ENCODE results near the gene PLEKHH3.
A peak's percentile ranks its signal among the peaks of the same experiment; 100 is the strongest.

PLEKHH3 gene

DNA sequence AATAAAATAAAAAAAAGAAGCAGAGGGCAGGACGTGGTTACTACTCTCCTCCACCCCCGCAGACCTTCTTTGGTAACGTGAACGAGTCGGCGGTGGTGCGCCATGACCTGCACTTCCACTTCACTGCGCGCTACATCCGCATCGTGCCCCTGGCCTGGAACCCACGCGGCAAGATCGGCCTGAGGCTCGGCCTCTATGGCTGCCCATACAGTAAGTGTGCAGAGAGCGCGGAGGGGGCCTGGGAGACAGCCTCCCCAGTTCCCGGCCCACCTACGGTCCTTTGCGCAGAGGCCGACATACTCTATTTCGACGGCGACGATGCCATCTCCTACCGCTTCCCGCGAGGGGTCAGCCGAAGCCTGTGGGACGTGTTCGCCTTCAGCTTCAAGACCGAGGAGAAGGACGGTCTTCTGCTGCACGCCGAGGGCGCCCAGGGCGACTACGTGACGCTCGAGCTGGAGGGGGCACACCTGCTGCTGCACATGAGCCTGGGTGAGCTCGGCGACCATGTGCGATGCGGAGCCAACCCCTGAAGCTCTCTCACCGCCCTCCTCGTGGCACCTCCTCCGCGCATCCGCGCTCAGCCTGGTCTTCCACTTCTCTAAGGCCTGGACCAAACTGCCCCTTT lies 8.2 kb upstream of the PLEKHH3 start:
- DNase-seq: no peak

DNA sequence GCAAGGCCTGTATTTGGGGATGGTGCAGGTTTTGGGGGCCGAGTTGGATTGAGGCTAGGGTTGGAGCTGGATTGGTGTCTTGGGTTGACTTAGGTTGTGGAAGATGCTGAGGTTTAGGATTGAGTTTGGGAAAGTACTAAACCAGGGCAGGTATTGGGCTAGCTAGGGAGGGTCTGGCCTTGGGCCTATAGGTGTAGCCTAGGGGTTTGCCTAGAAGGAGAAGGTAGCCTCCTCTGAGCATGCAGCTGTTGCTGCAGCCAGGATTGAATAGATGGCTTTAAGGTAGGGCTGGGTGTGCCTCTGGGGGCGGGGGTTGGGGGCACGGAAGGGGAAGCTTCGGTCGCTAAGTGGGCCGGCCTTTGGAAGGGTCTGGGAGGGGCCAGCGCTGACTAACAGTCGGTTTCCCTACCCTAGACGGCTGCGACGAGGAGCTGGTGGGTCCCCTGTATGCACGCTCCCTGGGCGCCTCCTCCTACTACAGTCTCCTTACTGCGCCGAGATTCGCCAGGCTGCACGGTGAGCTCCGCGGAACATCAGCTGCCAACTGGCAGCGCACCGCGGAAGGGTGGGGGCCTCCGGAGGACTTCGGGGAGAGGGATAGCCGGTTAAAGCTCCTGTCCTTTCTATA lies 6.7 kb upstream of the PLEKHH3 start:
- DNase-seq: no peak

- DNase-seq: no peak
Measured at GRCh38 chr17:42682722-42683403, 6.1 kb upstream of the PLEKHH3 start.

DNA sequence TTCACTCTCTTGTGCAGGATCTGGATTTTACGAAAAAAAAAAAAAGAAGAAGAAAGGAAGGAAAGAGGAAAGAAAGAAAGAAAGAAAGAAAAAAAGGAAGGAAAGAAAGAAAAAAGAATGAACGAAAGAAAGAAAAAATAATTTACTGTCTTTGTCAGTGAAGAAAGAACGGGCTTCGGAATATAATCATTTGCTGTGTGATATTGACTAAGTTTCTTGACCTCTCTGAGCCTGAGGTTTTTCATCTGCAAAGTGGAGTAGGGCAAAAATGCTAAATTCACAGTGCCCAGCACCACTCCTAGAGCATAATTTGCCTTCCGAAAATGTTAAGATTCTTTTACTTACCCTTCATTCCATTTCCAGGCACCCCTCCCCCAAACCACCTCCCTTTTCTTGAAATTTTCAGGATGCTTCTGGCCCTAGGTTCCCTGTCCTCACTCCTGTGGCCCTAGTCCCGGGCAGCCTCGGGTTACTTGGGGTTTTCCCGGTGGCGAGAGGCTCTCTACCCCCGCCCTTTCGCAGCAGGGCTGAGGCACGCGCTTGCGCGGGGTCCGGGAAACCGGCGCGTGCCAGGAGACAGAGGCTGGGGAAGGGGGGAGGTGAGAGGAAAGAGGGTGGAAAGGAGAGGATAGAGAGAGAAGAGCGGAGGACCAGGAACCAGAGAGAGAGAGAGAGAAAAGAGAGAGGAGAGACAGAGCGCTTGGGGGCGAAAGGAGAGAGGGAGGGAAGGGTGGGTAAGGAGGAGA lies 5.4 kb upstream of the PLEKHH3 start, which contains the start of gene CNTNAP1:
TSS of gene CNTNAP1 (plus strand) at position 556 of the 746 bp plus-strand sequence. CDS start 299 bp downstream, outside the sequence.
- no peak for DNase-seq

- DNase-seq: no peak
Measured at GRCh38 chr17:42680331-42680808, 3.6 kb upstream of the PLEKHH3 start.

- peak; percentile 84 for DNase-seq
Measured at GRCh38 chr17:42679492-42680330, 2.9 kb upstream of the PLEKHH3 start.

DNA sequence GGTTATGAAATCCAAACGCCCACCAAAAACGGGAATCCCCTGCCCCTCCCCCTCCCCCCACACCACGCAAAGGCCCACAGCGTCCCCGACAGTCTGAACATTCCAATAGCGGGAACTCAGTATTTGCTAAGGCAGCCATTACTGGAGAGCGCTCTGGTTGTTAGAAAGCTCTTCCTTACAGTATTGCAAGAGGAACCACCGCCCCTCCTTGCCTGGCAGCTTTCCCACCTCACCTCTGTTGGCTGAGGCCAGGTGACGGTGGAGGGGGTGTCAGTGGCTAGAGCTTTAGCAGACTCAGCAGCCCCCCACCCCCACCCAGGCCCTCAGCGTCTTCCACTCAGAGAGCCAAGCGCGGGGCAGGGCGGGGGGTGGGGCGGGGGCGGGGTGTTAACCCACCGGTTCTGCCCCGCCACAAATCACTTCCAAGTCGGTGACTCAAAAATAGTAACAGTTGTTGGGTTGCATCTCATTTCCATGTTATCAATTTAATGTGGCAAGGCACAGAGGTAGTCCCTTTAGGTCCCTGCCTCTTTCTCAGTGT lies 2.2 kb upstream of the PLEKHH3 start:
- DNase-seq: peak; percentile 63

- peak; percentile 81 for DNase-seq
Measured at GRCh38 chr17:42677921-42678781, 1.4 kb upstream of the PLEKHH3 start.

GRCh38 chr17:42677012-42677857 lies 441 bp upstream of the PLEKHH3 start:
- peak; percentile 99 for DNase-seq

- DNase-seq: no peak
Measured at GRCh38 chr17:42675965-42676423, 800 bp downstream of the PLEKHH3 start.

- no peak for DNase-seq
Measured at GRCh38 chr17:42675348-42675964, 1.3 kb downstream of the PLEKHH3 start.

- DNase-seq: no peak
Measured at GRCh38 chr17:42674755-42675347, 1.9 kb downstream of the PLEKHH3 start.

DNA sequence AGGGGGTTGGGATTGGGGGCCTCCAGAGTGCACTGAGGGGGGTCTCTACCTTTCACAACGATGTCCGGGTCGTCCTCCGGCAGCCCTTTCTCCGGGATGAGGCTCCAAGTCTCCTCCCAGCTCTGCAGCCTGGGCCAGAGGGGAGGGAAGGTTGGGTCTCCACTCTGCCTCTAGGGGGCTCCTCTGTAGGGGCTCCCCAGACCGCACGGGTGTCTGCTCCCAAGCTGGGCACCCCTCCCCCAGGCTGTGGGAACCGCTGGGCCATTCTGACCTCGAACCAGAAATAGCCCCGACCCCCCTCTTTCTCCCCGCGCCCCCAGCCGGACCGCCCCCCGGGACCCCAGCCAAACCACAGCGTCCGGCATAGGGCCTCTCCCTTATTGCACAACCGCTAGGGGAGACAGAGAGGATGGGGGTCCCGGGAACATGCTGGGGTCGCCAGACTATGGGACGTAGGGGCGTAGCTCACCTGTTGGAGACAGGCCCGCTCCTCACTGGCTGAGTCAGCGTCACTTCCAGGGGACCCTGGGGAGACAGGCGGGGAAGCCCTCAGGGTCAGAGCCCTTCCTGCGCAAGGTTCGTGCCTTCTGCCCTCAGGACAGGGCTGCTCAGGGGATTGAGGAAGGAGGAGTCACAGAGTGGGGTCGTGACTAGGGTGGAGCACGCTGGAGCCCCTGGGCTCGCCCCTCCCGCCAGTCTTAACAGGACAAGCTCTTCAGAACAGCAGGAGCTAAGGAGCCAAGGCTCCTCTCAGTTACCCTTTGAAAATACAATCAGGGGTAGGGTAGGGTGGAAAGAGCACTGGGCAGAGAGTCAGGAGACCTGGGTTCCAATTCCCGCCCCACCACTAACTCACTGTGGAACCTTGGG lies 2.7 kb downstream of the PLEKHH3 start:
- DNase-seq: peak; percentile 48

GRCh38 chr17:42673266-42673884 lies 3.4 kb downstream of the PLEKHH3 start:
- no peak for DNase-seq

DNA sequence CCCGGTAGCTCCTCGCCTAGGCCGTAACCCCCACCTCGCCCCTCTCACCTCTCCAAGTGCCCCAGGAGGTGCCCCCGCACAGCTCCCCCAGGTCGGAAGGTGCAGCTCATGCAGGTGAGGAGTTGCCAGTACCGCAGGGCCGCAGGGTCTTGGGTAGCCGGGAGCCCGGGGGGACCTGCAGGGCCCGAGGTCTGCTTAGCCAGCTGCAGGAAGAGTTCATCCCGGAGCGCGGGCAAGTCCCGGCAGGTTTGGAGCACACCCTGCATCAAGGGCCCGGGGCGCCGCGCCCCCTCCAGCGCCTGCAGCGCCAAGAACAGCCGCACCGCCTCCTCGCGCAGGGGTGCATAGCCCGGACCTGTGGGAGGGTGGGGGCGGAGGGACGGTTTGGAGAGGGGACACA lies 4.8 kb downstream of the PLEKHH3 start:
- DNase-seq: no peak

DNA sequence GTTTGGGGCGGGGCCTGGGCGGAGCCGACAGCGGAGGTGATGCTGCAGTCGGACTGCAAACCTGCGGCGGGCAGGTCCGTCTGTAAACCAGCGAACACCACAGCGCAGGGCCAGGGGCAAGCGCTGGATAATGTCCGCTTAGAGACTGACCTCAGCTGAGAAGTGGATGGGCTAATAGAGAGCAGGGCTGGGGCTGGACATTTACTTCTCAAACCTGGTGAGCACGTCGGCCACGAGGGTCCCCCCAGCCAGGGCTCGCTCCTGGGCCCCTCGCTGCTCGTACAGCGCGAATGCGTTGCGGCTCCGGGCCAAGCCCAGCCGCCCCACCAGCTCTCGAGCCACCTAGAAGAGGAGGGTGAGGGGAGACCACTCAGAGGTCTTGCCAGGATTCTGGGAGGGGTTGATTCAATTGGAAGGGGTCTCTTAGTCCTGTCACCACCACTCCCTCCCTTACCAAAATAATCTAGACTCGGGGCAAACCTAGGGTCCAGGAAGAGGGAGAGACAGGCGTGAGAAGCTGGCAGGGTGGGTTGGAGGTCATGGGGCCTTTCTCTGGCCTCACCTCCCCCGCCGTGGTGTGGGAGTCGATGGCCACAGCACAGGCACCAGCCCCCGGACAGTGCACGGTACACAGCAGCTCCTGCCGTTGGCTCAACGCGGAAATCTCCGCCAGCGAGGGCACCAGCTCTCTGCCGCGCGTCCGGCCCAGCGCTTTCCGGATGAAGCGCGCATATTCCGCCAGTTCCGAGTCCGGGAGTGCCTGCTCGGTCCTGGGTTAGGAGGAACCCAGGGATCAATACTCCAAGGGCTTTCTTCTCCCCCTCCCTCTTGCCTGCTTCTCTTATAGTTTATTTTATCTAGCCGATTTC lies 5.8 kb downstream of the PLEKHH3 start:
- DNase-seq: no peak
